Urothelium cell line (cell line): Measurements from ENCODE around the gene SYT7.

Experiments used
- DNase-seq: peaks from one replicate; pipeline ENCODE4 v3.0.0; 2011; ENCODE audit warnings: low spot score, mixed read lengths
- FAIRE-seq: peaks from 2 replicates; lab custom pipeline; 2011; peaks lifted over from hg19 to GRCh38; lab: Jason Lieb, UNC

The SYT7 gene

DNA sequence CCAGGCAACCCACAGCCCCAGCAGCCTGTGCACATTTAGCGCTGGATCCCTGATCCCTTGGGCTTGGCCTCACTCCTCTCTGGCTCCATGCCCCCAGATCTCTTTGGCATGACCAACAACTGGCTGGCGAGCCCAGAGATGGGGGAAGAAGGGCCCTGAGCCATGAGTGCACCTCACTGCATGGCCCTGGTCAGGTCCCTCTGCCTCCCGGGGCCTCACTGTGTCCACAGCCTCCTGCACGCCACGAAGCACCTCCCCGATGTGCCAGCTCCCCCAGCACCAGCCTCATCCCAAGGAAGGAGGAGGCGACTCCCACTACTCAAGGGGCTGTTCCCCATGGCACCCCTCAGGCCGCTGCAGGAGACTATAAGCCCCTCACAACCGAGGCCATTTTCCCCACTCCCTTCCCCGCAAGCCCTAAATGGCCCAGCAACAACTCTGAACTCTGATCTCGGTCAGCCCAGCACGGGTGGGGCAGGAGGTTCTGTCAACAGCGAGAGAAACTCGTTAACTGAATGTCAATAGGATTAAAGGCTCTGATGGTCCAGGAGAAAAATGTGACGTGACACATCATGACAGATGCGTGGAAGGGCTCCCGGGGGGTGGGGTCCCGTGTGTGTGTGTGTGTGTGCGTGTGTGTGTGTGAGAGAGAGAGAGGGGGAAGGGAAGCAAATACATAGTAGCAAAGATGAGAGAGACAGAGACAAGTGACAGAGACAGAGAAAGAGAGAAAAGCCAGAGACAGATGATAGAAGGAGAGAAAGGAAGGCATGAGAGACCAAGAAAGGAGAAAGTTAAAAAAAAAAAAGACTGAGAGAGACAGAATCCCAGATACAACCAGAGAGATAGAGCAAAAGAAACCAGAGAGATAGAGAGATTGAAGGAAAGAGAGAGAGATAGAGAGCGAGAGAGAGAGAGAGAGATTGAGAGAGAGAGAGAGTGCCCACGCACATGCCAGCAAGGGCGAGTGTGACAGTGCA lies 28.4 kb upstream of the SYT7 start:
- no peak for FAIRE-seq
- no peak for DNase-seq

DNA sequence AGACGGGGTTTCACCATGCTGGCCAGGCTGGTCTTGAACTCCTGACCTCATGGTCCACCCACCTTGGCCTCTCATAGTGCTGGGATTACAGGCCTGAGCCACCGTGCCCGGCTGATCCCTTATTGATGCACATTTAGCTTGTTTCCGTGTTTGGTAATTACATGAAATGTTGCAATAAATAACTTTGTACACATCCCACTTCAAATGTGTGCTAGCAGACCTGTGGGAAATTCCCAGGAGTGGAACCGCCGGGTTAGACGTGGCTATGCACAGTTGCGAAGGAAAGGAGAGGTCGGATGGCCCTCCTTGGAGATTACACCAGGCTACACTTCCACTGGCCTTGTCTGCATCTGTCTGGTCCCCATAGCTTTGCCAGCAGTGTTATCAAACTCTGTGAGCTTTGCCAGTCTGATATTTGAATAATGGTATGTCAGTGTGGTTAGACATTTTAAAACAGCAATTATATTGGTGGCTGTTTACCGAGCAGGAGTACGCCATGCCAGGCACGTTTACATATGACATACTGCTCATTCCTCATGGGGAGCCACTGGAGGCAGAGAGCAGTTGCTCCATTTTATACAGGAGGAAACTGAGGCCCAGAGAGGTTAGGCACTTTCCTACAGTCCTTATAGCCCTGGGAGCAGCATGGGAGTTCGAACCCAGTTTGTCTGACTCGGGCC lies 27.2 kb upstream of the SYT7 start:
- no peak for FAIRE-seq
- DNase-seq = no peak

DNA sequence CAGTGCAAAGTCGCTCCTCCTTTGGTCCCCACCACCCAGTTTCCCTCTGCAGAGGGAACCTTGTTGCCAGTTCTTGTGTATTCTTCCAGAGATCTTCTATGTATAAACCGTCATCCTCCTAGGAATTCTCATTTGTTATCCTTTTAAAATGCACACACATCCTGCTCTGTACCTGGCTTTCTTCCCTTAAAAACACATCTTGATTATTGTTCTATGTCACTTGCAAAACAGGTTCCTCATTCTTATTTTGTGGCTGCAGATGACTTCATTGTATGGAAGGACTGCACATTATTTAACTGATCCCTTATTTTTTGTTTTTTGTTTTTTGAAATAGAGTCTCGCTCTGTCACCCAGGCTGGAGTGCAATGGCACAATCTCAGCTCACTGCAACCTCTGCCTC lies 26.6 kb upstream of the SYT7 start:
- FAIRE-seq = no peak
- no peak for DNase-seq

DNA sequence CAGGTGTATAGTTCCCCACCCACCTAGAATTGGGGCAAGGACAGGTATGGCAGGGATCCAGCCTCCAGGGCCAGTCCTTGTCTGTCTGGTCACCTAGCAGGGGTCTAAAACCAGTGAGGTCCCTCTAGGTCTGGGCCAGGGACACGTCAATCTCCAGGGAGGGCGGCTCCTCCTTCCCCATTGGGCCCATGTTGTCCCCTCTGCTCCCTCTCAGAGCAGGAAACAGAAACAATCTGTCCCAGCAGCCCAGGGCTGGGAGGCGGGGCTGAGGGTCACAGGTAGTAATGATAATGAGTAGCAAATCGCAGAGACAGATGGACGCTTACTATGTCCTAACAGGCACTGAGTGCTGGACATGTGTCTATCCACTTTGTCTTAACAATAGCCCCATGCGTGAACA lies 22.8 kb upstream of the SYT7 start:
- peak; percentile 13 for FAIRE-seq
- no peak for DNase-seq

DNA sequence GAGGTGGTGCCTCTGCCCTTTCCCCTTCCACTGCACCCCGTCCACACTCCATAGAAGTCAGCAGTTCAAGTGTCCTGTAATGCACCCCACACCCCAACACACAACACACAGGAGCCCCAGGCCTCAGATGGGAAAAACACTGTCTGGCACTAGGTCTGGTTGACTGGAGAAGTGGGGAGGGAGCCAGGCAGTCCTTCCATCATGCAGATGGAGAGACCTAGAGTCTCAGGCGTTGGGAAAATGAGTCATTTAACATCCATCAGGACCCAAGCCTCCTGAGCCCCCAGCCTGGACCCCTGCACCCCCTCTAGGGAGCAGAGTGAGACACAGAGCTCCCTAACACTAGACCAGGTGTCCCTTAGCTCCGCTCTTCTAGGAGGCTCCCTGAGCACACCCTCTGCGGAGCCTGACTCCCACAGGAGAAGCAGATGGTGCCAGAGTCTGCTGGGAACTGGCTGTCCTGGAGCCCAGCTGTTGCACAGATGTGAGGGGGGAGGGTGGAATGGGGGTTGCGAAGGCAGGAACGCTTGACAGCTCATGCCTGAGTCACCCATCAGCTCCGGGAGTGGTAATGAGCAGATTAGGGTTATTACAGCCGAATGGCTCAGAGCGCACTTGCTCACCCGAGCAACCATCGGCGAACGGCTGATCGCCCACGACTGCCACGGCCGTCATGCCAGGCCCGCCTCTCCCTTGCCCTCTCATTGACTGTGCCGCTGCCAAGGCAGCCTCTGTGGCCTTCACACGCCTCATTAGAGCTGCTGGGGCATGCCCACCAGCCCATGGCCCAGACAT lies 22.1 kb upstream of the SYT7 start:
- peak; percentile 73 for DNase-seq
- peak; percentile 27 for FAIRE-seq

DNA sequence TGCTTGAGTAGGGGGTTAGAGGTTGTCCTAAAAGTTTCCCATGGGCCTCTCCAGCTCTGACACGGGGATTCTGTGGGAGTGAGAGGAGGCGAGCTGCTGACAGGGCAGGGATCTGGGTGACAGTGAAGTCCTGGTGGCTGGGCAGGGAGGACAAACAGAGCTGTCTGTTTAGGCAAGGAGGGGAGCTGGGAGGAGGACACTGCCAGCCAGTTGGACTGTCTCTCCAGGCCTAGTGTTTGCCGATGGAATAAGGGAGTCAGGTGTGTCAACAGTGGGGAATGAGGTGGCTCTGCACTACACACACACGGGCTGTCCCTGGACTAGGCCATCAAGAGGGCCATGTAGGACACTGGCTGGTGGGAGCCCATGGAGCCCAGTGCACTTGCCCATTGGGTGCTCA lies 20.6 kb upstream of the SYT7 start:
- DNase-seq = no peak
- no peak for FAIRE-seq

DNA sequence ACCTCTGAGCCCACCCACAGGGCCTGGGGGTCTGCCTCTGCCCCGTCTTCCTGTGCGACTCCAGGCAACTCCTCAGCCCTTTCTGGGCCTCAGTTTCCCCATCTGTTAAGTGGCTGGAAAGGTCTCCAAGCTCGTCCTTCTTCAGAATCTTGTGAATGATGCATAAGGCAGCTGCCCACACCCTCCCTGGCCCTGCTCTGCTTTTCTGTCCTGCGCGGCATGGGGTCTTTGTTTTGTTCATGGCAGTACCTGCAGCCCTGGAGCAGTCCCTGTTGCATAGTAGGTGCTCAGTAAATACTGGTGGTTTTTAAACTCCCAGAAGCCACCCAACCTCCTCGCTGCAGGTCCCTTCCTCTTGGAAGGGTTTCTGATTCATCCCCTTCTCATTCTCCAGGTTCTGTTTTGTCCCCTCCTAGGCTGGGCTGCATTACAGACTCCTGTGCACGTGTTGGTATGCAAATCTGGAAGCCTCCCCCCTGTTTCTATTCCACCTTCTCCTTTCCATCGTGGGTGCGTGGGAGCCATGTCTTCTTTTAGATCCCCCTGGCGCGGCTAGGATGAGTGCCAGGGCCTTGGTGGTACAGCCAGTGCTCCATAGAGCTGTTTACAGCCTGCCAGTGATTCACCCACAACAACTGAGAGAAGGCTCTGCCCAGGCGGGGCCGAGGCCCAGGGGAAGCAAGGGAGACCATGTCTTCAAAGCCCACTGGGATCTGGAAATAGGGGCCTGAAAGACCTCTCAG lies 19.3 kb upstream of the SYT7 start:
- DNase-seq = no peak
- no peak for FAIRE-seq

DNA sequence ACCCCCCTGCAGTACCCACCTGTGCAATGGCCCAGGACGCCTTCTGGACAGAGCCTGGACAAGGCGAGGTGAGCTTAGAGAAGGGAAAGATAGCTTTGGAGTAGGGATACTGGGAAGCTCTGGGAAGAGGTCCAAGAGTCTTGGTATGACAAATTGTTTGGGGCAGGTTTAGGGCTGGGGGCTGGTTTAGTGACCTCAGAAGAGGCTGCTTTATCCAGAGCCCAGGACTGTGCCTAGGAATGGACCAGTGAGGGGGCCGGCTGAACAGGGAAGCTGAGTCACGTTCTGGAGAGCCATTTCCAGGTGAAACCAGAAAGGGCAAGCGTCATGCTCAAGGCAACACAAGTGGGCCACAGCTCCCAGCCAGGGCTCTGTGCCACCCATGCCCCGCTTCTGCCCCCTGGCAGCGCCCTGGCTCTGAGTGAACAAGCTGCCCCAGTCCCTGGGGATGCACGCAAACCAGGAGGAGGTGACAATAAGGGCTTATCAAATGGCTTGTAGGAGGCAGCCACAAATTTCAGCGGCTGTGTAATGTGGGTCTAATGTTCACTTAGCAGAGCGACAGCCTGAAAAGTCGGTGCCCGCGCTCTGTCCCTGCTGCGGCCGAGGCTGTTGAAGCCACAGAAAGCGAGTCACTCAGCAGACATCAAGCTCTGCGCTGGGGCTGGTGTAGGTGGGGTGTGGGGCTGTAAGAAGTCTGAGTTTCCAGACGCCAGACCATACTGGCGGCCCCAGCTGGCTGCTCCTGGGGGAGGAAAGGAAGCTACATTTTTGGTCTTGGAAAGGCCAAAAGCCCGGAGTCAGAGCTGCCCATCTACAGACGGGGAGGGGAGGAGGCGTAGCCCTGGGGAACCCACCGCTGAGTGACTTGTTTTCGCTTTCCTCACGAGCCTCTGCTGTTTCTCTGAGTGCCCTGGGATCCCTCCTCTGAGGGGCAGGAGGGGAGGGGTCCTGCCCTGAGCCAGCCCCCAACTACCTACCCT lies 18.3 kb upstream of the SYT7 start:
- DNase-seq = peak; percentile 40
- FAIRE-seq = no peak

DNA sequence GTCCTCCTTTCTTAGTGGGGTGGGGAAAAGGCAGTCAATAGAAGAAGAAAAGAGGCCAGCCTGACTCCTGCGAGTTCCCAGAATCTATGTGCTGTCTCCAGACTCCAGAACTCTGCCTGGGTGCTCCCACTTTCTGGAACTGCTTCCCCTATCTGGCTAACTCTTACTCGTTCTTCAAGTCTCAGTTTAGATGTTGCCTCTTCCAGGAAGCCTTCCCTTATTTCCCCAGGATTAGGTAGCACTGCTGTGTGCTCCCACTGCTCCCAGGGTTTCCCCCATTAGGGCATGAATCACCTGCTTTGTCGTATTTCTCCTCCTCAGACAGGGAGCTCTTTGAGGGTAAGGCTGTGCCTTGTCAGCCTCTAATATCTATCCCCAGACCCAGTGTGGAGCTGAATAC lies 17.5 kb upstream of the SYT7 start:
- DNase-seq = no peak

DNA sequence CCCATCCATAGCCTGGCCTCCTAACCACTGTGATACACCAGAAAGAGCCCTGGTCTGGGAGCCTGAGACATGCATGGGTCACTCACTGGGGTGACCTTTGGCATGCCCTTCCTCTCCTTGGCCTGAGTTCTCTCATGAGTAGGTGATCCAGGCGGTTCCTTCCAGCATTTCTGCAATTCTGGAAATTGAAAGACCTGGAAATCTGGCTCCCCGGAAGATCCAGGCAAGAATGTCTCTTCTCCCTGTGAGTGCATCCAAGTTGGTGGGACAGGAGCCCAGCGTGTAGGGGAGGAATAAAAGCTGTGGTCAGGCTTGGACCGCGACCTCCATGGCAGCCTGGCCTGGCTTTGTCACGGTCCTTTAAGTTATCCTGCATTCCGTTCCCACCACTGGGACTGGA lies 16.1 kb upstream of the SYT7 start:
- DNase-seq = no peak
- no peak for FAIRE-seq

More for the DNA sequence above, 17.5 kb upstream of the SYT7 start:
- FAIRE-seq = no peak

DNA sequence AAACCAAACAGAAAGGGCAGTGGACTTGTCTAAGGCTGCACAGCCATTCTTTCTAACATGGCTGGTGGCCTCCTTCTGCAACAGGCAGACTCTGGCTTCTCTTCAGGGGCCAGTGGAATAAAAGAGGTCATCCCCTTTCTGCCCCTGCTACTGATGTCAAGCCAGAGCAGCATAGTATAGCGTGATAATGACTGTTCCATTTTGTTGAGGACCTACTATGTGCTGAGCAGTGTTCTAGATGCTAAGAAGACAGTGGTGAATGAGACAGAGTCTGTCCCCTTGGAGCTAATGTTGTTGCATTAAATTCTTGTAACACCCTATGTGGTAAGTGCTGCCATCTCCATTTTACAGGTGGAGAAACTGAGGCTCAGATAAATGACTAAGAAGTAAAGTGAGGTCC lies 15.7 kb upstream of the SYT7 start:
- DNase-seq (no peak), FAIRE-seq (no peak)

DNA sequence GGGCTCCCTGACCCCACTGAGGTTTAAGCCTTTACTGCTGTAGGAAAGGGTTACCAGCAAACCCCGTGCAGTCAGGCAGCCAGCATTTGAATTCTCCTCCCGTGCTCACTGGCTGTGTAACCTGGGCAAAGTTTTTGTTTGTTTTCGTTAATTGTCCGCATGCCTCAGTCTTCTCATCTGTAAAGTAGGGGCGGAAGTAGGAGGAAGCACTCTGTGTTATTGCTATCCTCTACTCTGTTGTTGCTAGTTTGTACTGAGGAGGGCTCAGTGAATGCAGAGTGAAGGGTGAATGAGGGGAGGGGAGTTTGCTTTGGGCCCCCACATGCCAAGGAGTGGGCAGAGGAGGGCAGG lies 14.0 kb upstream of the SYT7 start:
- no peak for DNase-seq
- FAIRE-seq = no peak

DNA sequence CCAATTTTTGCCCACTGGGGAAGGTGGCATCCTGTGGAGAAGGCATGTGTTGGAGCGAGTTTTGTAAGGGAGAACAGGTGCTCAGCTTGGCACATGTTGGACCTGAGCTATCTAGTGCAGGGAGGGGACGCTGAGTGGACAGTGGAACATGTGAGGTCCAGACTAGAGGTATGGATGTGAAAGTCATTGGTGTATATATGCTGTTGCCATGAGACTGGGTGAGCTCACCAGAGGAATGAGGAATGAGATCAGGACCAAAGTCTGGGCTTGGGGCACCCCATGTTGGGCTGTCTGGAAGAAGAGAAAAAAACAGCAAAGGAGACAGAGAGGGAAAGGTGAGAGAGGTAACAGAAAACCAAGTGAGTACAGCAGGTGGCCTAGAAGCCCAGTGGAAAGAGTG lies 12.3 kb upstream of the SYT7 start:
- FAIRE-seq (no peak), DNase-seq (no peak)

DNA sequence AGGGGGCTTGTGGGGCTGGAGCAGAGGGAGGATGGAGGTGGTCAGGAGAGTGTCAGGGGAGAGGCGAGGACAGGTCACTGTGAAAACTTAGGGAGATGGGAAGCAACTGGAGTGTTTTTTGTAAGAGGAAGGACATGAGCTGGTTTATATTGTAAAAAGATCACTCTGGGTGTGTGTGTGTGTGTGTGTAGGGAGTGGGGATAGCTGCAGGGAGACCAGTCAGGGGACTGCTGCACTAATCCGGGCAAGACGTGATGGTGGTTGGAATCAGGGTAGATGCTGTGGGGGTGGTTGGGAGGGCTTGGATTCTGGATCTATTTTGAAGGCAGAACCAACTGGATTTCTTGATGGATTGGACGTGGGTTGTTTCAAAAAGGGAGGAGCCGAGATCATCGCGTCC lies 11.3 kb upstream of the SYT7 start:
- no peak for FAIRE-seq
- DNase-seq = no peak

DNA sequence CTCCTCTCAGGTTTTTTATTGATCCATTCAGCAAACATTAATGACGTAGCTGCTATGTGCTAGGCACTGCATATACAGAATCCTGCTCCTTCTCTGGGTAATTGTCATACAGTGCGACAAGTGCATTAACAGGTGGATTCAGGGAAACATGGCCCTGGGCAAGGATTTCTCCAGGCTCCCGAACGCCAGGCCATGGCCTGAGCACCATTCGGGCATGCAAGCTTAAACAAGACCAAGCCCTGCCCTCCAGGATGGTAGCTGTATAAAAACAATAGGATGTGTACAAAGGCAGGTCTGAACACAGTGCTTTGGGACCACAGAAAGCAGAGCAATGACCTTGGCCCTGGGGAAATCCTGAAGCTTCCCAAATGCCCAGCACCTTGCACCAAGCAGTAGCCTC lies 9.1 kb upstream of the SYT7 start:
- DNase-seq = no peak
- no peak for FAIRE-seq

DNA sequence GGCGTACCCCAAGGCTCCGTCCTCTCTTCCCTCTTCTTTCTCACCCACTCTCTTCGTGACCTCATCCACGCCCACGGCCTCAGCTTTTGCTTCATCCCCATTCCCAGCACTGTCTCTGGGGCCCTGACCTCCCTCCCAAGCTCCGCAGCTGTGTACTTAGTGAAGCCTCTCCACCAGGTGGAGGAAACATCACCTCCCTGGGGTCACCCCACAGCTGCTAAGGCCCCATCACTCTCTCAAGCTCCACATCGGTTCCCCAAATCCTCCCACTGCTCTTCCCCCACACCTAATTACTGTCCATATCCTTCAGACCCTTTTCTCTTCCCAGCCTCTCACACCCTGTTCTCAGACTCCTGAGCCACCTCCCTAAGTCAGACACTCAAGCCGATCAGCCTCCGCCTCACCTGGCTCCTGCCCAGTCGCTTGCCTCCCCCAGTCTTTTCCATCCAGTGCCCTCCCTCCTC lies 7.9 kb upstream of the SYT7 start:
- DNase-seq (no peak), FAIRE-seq (no peak)

DNA sequence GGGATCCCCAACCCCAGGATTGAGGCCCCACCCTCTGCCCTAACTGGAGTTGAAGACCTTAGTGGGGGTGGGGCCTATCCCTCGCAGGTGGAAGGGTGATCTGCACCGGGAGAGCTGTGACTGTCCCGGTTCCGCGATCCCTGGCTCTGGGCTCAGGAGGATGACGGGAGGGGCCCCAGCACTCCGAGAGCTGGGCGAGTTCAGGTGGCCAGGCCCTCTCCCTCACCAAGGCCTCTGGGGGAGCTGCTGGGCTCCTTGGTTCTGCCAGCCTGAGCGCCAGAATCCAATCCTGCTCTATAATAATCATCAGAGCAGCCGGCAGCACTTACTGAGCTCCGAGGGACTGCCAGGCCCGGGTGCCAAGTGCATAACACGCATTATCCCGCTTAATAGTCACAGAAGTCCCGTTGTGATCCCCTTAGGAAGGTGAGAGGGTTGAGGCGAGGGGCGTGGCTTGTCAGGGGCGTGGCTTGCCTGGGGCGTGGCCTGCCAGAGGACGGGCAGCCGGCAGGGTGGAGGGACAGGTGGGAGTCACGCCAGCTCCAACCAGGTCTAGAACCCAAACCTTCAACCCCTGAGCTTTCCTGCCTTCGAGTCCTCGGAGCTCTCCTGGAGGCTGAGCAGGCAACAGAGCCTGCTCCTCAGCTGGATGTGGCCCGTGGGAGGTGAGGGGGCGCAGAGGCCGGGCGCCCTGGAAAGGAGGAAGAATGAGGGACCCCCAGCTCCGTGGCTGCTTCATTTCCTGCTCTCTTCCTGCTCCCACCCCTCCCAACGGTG lies 7.3 kb upstream of the SYT7 start:
- DNase-seq (peak; percentile 62), FAIRE-seq (no peak)

DNA sequence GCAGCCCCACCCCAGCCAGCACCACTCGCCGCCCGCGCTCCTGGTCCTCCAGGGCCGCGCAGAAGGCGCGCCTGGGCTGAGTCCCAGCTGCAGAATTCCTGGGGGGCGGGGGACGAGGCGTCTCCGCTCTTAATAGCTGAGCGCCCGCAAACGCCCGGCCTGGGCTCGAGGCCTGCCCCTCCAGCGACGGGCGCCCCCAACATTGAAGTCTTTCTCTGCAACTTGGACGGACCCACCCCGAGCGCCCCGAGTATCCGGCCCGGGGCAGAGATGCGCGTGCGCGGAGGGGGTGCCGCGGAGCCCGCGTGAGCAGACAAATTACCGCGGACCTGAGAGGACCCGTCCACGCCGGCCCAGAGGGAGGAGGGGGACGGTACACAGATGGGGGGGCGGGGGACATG lies 6.7 kb upstream of the SYT7 start:
- FAIRE-seq = no peak
- DNase-seq = no peak
